HL-60/S4 treated with retinoic acid at 250 ng/mL for 4 days and 3 days (cell line): ENCODE measurements around the gene GUF1.
"Not testable (repeated sequence)": the region's sequence is repeated elsewhere in the genome, so short reads cannot be mapped to it uniquely, and the experiment has no call there.

Source experiments
- in situ Hi-C: fragments of 300-500 bp; cut with MboI; formaldehyde crosslinking; loops from 2 replicates; pipeline ENCODE4 v1.7.0; 2022; ENCODE audit warnings: low sequenced_read_pairs

Gene GUF1

GRCh38 chr4:44700427-44700826 lies 22.2 kb downstream of the GUF1 start:
- in situ Hi-C loops = no loop called here

- in situ Hi-C loops = no loop called here
Measured at GRCh38 chr4:44701037-44701436, 22.8 kb downstream of the GUF1 start.

GRCh38 chr4:44704673-44705072 lies 26.5 kb downstream of the GUF1 start:
- in situ Hi-C loops = no loop called here

- in situ Hi-C loops = no loop called here
Measured at GRCh38 chr4:44713125-44713524, 34.9 kb downstream of the GUF1 start.

- in situ Hi-C loops = no loop called here
Measured at GRCh38 chr4:44716597-44716996, 38.4 kb downstream of the GUF1 start.

- in situ Hi-C loops = no loop called here
Measured at GRCh38 chr4:44720371-44720770, 42.2 kb downstream of the GUF1 start.

- in situ Hi-C loops = no loop called here
Measured at GRCh38 chr4:44722001-44722400, 43.8 kb downstream of the GUF1 start.

GRCh38 chr4:44725166-44725565 lies 46.9 kb downstream of the GUF1 start:
- in situ Hi-C loops = no loop called here

- in situ Hi-C loops = no loop called here
Measured at GRCh38 chr4:44725726-44726037, 47.5 kb downstream of the GUF1 start.

- in situ Hi-C loops = no loop called here
Measured at GRCh38 chr4:44726038-44726871, 48.0 kb downstream of the GUF1 start, which contains the start of gene GNPDA2. GNPDA2 (minus strand) TSS chr4:44726556; CDS start chr4:44722207, 4,349 bp downstream.

- in situ Hi-C loops = no loop called here
Measured at GRCh38 chr4:44727471-44727870, 49.3 kb downstream of the GUF1 start.

GRCh38 chr4:44728694-44729093 lies 50.5 kb downstream of the GUF1 start:
- in situ Hi-C loops = not testable (repeated sequence)

GRCh38 chr4:44736900-44737299 lies 58.7 kb downstream of the GUF1 start:
- in situ Hi-C loops = no loop called here

- in situ Hi-C loops = no loop called here
Measured at GRCh38 chr4:44738615-44739014, 60.4 kb downstream of the GUF1 start.

GRCh38 chr4:44740201-44740600 lies 62.0 kb downstream of the GUF1 start:
- in situ Hi-C loops = no loop called here
